OCI-LY7 (cell line): ENCODE results near the gene C3orf20.

ENCODE experiments used
- EZH2phosphoT487 ChIP-seq: fragments of 200-600 bp; sonication (generic); IDR thresholded peaks from 2 replicates; pipeline ENCODE4 v1.6.1; 2018; ENCODE audit warnings: low read depth, borderline replicate concordance, mild to moderate bottlenecking, mixed run types, antibody characterized with exemption, low read length, moderate library complexity, mixed read lengths
- TF ChIP-seq, protein P1 (sequence below): fragments of 200-600 bp; sonication (generic); conservative IDR thresholded peaks from 2 replicates; pipeline ENCODE4 v1.5.1; 2014; ENCODE audit warnings: mild to moderate bottlenecking, antibody characterized with exemption, low read length, moderate library complexity, mixed read lengths

DNA sequence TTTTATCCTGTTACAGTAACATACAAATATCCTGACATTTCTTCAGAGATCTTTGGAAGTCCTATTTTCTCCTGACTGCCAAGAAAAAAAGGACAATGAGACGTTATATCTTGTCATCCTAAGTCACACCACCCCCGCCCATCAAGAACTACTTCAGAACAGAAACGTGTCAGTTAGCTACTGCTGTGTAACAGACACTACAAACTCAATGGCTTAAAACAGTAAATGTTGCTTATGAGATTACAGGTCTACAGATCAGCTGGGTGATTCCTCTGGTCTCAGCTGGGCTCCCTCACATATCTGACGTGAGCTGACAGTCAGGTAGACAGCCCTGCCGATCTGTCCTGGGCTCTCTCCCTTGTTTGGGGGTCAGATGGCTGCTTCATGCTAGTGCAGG lies 43.8 kb upstream of the C3orf20 start:
- no peak for TF ChIP-seq EZH2phosphoT487
- TF ChIP-seq, protein P1, sequence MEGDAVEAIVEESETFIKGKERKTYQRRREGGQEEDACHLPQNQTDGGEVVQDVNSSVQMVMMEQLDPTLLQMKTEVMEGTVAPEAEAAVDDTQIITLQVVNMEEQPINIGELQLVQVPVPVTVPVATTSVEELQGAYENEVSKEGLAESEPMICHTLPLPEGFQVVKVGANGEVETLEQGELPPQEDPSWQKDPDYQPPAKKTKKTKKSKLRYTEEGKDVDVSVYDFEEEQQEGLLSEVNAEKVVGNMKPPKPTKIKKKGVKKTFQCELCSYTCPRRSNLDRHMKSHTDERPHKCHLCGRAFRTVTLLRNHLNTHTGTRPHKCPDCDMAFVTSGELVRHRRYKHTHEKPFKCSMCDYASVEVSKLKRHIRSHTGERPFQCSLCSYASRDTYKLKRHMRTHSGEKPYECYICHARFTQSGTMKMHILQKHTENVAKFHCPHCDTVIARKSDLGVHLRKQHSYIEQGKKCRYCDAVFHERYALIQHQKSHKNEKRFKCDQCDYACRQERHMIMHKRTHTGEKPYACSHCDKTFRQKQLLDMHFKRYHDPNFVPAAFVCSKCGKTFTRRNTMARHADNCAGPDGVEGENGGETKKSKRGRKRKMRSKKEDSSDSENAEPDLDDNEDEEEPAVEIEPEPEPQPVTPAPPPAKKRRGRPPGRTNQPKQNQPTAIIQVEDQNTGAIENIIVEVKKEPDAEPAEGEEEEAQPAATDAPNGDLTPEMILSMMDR: no peak
